HG03095 (cell line): ENCODE results near the gene USP22.

ENCODE experiments used
- ATAC-seq: cut with Tn5 transposase; IDR thresholded peaks from one replicate; pipeline ENCODE4 v1.9.1; 2021; ENCODE audit warnings: moderate library complexity; ENCODE audit not compliant: unreplicated experiment

Gene USP22

DNA sequence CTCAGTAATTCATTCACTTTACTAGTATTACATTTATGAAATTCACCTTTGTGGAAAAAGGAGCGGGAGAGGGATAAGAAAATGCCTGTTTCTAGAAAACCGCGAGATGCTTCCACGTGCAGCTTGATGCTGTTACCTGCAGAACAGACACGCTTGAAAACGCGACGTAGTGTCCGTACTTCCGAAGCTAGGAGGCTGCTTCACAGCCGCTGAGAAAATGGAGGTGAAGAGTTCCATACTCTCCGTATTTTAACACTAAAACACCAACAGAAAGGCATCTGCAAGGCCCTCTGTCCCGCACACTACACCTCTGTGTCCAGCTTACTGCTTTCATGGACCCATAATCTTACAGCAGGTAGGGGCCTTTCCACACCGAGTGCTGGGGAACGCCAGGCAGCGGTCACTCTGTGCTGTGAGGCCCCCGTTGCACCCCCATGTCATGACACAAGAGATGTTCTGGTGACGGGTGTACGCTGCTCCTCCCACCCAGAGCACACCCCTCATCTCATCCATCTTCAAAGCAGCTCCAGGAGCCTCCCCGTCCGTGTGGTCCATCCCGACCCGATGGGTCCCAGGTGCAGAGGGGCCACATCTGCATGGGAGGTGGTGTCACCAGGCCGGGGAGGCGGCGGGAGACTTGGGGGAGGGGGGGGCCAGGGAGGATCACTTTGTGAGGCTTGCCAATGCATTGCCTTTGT, 40.4 kb downstream of the USP22 start:
- no peak for ATAC-seq

GRCh38 chr17:21001813-21002221, 41.0 kb downstream of the USP22 start:
- no peak for ATAC-seq

GRCh38 chr17:21001111-21001812, 41.5 kb downstream of the USP22 start:
- no peak for ATAC-seq

DNA sequence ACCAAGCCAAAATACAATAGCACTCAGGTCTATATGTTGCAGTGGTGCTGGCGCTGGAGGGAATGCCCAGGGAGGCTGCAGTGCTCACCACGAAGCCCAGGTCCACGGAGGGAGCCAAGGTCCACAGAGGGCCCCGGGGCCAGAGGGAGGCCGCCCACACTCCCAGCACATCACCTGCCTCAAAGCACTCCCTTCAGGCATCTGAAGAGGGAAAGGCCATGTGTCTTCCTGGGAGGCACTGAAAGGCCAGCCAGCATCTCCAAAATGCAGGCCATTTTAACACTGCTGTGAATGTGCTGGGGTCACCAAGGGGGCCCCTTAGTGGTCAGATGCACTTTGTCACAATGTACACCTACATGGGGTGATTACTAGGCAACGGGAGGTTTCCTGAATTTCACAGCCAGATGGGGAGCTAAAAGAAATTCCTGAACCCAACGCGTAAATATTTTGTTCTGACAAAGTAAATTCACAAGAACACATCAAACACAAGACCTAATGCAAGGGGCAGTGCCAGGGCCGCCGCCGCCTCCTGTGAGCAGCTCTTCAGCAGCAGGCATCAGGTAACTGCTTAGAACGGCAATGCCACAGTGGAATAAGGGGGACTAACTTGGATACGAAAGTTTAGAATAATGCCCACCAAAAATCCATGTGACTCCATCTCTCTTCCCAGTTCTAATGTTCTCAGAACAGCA, 42.8 kb downstream of the USP22 start:
- no peak for ATAC-seq

- ATAC-seq = no peak
These were observed 43.7 kb downstream of the USP22 start for GRCh38 chr17:20999044-20999573.

- no peak for ATAC-seq
These were observed 44.2 kb downstream of the USP22 start for GRCh38 chr17:20998571-20999043.

- ATAC-seq = no peak
These were observed 44.9 kb downstream of the USP22 start for GRCh38 chr17:20997711-20998570.

GRCh38 chr17:20996724-20997615, 45.8 kb downstream of the USP22 start:
- ATAC-seq = no peak

- no peak for ATAC-seq
These were observed 46.7 kb downstream of the USP22 start for GRCh38 chr17:20995873-20996723.

DNA sequence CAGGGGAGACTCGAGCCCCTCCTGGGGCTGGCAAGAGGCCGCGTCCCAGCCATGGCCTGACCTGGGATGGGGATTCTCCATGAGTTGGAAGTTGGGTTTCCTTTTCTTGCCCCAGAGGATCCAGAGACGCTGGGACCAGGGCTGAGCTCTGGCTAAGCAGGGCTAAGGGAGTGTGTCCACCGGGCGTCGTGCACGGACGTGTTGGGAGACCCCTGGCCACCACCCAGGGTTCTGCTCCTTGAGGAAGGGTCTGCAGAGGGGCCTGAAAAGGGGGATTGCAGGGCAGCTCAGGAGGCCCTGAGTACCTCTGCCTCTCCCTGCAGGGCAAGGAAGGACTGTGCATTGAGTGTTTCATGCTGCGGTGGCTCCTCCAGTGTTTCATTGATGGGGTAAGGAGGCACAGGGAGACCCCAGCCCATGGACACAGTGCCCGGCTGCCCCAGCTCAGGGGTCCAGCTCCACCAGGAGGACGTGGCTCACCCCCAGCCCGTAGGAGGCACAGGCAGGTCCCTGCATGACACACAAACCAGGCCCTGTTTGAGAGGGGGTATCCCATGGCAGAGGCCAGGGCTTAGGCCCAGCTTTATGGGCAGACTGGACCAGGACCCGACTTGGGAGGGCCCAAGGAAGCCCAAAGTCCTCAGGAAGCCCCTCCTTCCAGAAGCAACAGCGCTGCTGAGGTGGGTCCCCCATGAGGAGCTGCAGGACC, 47.5 kb downstream of the USP22 start:
- no peak for ATAC-seq

DNA sequence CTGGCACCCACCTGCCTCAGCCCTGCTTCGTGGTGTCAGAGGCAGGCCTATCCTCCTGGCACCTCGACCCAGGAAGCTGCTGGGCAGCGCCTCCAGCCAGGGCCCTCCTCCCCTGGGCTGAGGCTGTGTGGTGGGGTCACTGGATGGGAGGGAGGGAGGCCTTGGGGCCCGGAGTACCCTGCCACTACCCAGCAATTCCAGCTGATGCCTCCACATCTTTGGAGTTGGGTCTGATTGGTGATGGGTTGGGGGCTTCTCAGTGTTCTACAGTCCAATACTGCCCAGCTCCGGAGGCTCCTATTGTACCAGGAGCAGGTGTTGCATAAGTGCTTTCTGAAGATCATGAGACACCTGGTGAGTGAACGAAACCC, 48.0 kb downstream of the USP22 start:
- ATAC-seq = no peak

- ATAC-seq = no peak
These were observed 48.7 kb downstream of the USP22 start for GRCh38 chr17:20993863-20994778.

DNA sequence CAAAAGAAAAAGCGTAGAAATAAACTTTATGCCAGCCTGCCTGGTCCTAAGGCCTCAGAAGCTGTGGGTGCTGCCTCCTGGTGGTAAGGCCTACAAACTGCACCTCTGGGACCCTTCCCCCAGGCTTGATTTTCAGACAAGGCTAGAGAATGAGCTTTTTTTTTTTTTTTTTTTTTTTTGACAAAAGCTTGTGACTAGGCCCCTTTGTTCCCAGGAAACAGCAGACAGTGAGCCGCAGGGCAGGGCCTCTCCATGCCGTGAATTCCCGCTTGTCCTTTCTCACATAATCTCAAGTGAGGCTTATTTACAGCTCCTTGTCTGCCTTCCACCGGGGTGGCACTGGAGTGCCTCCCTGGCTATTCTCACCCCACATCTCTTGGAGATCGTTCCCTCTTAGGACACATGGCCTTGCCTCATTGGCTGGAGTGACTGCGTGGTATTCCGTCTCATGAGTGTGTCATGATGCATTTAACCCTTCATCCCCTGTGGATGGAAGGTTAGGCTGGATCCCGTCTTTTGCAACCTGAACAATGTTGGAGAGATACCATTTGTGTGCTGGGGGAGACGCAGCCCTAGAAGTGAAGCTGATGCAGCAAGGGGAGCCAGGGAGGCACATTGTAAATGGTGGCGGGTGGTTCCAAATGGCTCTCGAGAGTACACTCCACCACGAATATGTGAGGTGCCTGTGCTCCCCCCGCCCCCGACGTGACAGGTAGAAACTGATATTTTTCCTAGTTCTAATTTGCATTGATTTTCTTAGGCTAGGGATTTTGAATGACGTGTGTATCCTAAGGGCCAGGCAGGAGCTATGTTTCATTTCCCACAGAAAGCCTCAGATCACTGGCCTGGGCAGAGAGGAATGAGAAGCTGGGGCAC, 49.6 kb downstream of the USP22 start:
- ATAC-seq = no peak

GRCh38 chr17:20992416-20992815, 50.4 kb downstream of the USP22 start:
- ATAC-seq = no peak

- no peak for ATAC-seq
These were observed 51.4 kb downstream of the USP22 start for GRCh38 chr17:20991276-20992037.
